DOHH2 (cell line): ENCODE results near the gene ODC1.

ENCODE experiments used
- H3F3A ChIP-seq: fragments of 200-600 bp; sonication (generic), shearing (Covaris generic); 2 replicates; pipeline ENCODE4 v1.6.0; 2016; ENCODE audit warnings: antibody characterized with exemption, mild to moderate bottlenecking; ENCODE audit not compliant: control insufficient read depth, insufficient read depth
- H3K27ac ChIP-seq: fragments of 200-600 bp; sonication (generic); 2 replicates; pipeline ENCODE4 v1.5.1; 2014; ENCODE audit warnings: low read depth, mild to moderate bottlenecking, low read length, moderate library complexity
- H3K27me3 ChIP-seq: fragments of 200-600 bp; sonication (generic); 2 replicates; pipeline ENCODE4 v1.6.1; 2014; ENCODE audit warnings: mild to moderate bottlenecking, low read length, mixed read lengths; ENCODE audit not compliant: control insufficient read depth
- H3K36me3 ChIP-seq: fragments of 200-600 bp; sonication (generic); 2 replicates; pipeline ENCODE4 v1.6.1; 2014; ENCODE audit warnings: mild to moderate bottlenecking, low read length, moderate library complexity, mixed read lengths; ENCODE audit not compliant: control insufficient read depth
- H3K4me1 ChIP-seq: fragments of 200-600 bp; sonication (generic); 2 replicates; pipeline ENCODE4 v1.6.1; 2014; ENCODE audit warnings: mild to moderate bottlenecking, low read length, mixed read lengths; ENCODE audit not compliant: control insufficient read depth
- H3K4me2 ChIP-seq: fragments of 200-600 bp; sonication (generic); 2 replicates; pipeline ENCODE4 v1.6.0; 2014; ENCODE audit warnings: mild to moderate bottlenecking, low read length, moderate library complexity
- H3K4me3 ChIP-seq: fragments of 200-600 bp; sonication (generic); 2 replicates; pipeline ENCODE4 v1.5.1; 2014; ENCODE audit warnings: mild to moderate bottlenecking, low read length, mixed read lengths
- H3K79me2 ChIP-seq: fragments of 200-600 bp; sonication (generic); 2 replicates; pipeline ENCODE4 v1.6.1; 2014; ENCODE audit warnings: mild to moderate bottlenecking, low read length, mixed read lengths; ENCODE audit not compliant: control insufficient read depth
- H3K9me2 ChIP-seq: fragments of 200-600 bp; sonication (generic); replicated peaks from 2 replicates; pipeline ENCODE4 v1.6.1; 2014; ENCODE audit warnings: mild to moderate bottlenecking, low read length, mixed read lengths; ENCODE audit not compliant: control insufficient read depth
- H3K9me3 ChIP-seq: fragments of 200-600 bp; sonication (generic); 2 replicates; pipeline ENCODE4 v1.6.1; 2014; ENCODE audit warnings: antibody characterized with exemption, low read length, mixed read lengths; ENCODE audit not compliant: control insufficient read depth, insufficient read depth
- H4K20me1 ChIP-seq: fragments of 200-600 bp; sonication (generic); 2 replicates; pipeline ENCODE4 v1.6.0; 2014; ENCODE audit warnings: low read depth, mild to moderate bottlenecking, antibody characterized with exemption, low read length, moderate library complexity; ENCODE audit not compliant: control insufficient read depth, insufficient read depth
- EZH2phosphoT487 ChIP-seq: fragments of 200-600 bp; sonication (generic); IDR thresholded peaks from 2 replicates; pipeline ENCODE4 v1.6.1; 2017; ENCODE audit warnings: borderline replicate concordance, mild to moderate bottlenecking, antibody characterized with exemption, low read length, moderate library complexity, mixed read lengths
- TF ChIP-seq, protein P1 (sequence below): fragments of 200-600 bp; sonication (generic); IDR thresholded peaks from one replicate; pipeline ENCODE4 v1.5.1; 2014; ENCODE audit warnings: antibody characterized with exemption, mild to moderate bottlenecking, low read depth, low read length; ENCODE audit not compliant: poor library complexity, severe bottlenecking

The ODC1 gene

DNA sequence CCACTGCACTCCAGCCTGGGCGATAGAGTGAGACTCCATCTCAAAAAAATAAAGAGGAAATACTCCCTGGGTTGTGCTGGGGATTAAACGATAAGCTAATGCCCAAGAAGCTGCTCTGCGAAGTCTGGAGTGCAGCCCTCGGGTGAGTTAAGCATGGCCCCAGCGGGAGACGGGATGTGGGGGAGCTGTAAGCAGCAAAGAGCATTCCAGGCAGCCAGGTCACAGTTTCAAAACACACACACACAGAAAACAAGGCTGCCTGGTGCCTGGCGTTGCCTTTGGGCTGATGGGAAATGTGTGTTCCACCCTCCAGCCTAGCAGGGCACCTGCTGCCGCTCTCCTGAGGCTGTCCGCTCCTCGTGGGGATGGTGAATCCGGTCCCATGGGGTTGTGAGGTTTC is 24.1 kb downstream of the ODC1 start:
- Histone ChIP-seq H3F3A (no peaks in the 10 kb centered on the region), H4K20me1 (no peaks in the 10 kb centered on the region), H3K27ac (no peak overlapping the region), H3K36me3 (no peaks in the 10 kb centered on the region), H3K79me2 (no peaks in the 10 kb centered on the region), H3K27me3 (no peaks in the 10 kb centered on the region), H3K9me3 (no peaks in the 10 kb centered on the region), H3K4me2 (no peak overlapping the region), H3K4me1 (no peaks in the 10 kb centered on the region), H3K4me3 (no peak overlapping the region), H3K9me2 (no peaks in the 10 kb centered on the region)
- TF ChIP-seq, protein P1, sequence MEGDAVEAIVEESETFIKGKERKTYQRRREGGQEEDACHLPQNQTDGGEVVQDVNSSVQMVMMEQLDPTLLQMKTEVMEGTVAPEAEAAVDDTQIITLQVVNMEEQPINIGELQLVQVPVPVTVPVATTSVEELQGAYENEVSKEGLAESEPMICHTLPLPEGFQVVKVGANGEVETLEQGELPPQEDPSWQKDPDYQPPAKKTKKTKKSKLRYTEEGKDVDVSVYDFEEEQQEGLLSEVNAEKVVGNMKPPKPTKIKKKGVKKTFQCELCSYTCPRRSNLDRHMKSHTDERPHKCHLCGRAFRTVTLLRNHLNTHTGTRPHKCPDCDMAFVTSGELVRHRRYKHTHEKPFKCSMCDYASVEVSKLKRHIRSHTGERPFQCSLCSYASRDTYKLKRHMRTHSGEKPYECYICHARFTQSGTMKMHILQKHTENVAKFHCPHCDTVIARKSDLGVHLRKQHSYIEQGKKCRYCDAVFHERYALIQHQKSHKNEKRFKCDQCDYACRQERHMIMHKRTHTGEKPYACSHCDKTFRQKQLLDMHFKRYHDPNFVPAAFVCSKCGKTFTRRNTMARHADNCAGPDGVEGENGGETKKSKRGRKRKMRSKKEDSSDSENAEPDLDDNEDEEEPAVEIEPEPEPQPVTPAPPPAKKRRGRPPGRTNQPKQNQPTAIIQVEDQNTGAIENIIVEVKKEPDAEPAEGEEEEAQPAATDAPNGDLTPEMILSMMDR = no peak
- TF ChIP-seq EZH2phosphoT487 = no peak

- no peaks in the 10 kb centered on the region for H4K20me1 ChIP-seq
- no peaks in the 10 kb centered on the region for H3K27me3 ChIP-seq
- no peaks in the 10 kb centered on the region for H3K9me2 ChIP-seq
- no peaks in the 10 kb centered on the region for H3K79me2 ChIP-seq
- H3K36me3 ChIP-seq = no peaks in the 10 kb centered on the region
- no peak for TF ChIP-seq EZH2phosphoT487
- TF ChIP-seq, protein P1 = no peak
- no peak overlapping the region for H3K27ac ChIP-seq
- no peaks in the 10 kb centered on the region for H3F3A ChIP-seq
- H3K4me3 ChIP-seq = no peak overlapping the region
- H3K9me3 ChIP-seq = no peaks in the 10 kb centered on the region
- H3K4me1 ChIP-seq = no peaks in the 10 kb centered on the region
- H3K4me2 ChIP-seq = no peak overlapping the region
Measured at GRCh38 chr2:10423400-10423774, 24.7 kb downstream of the ODC1 start.

DNA sequence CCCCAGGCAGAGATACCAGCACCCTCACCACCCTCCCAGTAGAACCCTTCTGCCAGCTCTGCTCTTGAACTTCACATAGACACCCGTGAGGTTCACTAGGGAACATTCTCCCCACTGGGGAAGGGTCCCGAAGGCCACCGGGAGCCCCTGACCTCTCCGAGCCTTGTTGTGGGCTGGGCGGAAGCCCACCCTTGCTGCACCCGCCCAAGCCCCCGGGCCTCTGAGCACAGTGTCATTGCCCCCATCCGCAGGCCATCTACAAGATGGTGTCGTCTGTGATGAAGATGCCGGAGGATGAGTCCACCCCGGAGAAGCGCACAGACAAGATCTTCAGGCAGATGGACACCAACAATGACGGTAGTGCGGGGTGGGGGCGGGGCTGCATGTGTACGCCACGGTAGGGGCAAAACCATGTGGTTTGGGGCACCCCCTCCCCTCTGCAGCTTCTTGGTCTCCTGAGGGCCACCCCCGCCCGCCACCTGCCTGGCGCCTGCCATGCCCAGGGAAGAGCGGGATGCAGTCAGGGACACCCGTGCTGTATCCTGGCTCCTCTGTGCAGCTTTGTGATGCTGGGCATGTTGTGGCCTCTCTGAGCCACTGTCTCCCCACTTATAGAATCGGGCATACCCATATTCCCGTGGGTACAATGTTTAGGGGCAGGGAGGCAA is 25.3 kb downstream of the ODC1 start:
- H3K9me2 ChIP-seq = no peaks in the 10 kb centered on the region
- no peak for TF ChIP-seq EZH2phosphoT487
- TF ChIP-seq, protein P1 = no peak
- no peaks in the 10 kb centered on the region for H4K20me1 ChIP-seq
- H3K27me3 ChIP-seq = no peaks in the 10 kb centered on the region
- no peak overlapping the region for H3K27ac ChIP-seq
- no peaks in the 10 kb centered on the region for H3K4me1 ChIP-seq
- H3K36me3 ChIP-seq = no peaks in the 10 kb centered on the region
- no peak overlapping the region for H3K4me3 ChIP-seq
- H3K79me2 ChIP-seq = no peaks in the 10 kb centered on the region
- no peaks in the 10 kb centered on the region for H3K9me3 ChIP-seq
- H3K4me2 ChIP-seq = no peak overlapping the region
- no peaks in the 10 kb centered on the region for H3F3A ChIP-seq
